ENCODE data around the gene SGCA.

GRCh38 chr17:50185631-50186471 is 20.0 kb downstream of the SGCA start:
- TF ChIP-seq CTCF (IDR thresholded peaks at IDR 0.05) = no peak
- no peak for TF ChIP-seq POLR2A (IDR thresholded peaks at IDR 0.05)

Data from tibial nerve (tissue), 3 donors.